ENCODE data around the gene SACM1L. TPM values are rescaled to one million over a fixed set of nuclear protein-coding genes. Genes with fewer than 3 reads are reported as not detected.

The SACM1L gene
- total and polyA plus RNA-seq, 2 of the 4 experiments (the other 2 are of a cell fraction), result 19.0 to 40.9 TPM

DNA sequence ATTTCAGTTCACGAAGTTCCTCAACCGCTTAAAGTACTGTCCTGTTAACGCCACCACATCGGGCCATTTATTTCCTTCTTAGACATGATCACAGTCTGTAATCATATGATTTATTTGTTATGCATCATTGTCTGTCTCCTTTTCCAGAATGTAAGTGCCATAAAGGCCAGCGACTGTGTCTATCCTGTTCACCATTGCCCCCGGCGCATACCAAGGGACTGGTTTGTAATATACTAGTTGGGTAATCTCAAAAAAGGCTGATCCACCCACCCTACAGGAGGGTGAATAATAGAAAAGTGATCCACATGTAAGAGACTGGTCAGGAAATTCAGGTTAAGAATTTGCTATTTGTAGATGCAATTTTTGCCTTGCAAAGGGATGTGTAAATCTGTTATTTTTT is 65.3 kb downstream of the SACM1L start:
- H2BK5ac ChIP-seq (ENCODE audit: low read depth, low read length, poor library complexity, severe bottlenecking), result no peak overlapping the region
- H2BK15ac ChIP-seq (ENCODE audit: low read depth, low read length), result no peak overlapping the region
- no peak overlapping the region for H4K91ac ChIP-seq (ENCODE audit: insufficient read depth, low read depth, low read length)
- H3K18ac ChIP-seq (ENCODE audit: low read depth, low read length), result no peak overlapping the region
- H3K56ac ChIP-seq (ENCODE audit: extremely low read depth, insufficient read depth, low read length), result no peak overlapping the region
- ChIA-PET POLR2A (ENCODE audit: unreplicated experiment) (no interaction called here), CTCF (no interaction called here)
- no peak overlapping the region for H3K23ac ChIP-seq (ENCODE audit: low read depth, low read length)
- no peak for DNase-seq
- H3K36me3 ChIP-seq (ENCODE audit: control insufficient read depth, insufficient read depth, low read length), result no peaks in the 10 kb centered on the region
- no peaks in the 10 kb centered on the region for H4K20me1 ChIP-seq (ENCODE audit: insufficient read depth, low read length)
- H3K27ac ChIP-seq (ENCODE audit: insufficient read depth, low read length), result no peak overlapping the region
- no CpG with 5 or more reads among the region's 7 CpGs for WGBS, 2 experiments (ENCODE audit: extremely low coverage in 2 of 2, insufficient read length in 1 of 2)
- H3K9me3 ChIP-seq (ENCODE audit: control insufficient read depth, insufficient read depth, low read length), result no peaks in the 10 kb centered on the region
- peaks cover 7% of the 10 kb centered on the region for H3K27me3 ChIP-seq (ENCODE audit: control insufficient read depth, insufficient read depth, low read length)
- no peak overlapping the region for H2AK5ac ChIP-seq (ENCODE audit: low read depth, low read length)
- TF ChIP-seq, protein P1, sequence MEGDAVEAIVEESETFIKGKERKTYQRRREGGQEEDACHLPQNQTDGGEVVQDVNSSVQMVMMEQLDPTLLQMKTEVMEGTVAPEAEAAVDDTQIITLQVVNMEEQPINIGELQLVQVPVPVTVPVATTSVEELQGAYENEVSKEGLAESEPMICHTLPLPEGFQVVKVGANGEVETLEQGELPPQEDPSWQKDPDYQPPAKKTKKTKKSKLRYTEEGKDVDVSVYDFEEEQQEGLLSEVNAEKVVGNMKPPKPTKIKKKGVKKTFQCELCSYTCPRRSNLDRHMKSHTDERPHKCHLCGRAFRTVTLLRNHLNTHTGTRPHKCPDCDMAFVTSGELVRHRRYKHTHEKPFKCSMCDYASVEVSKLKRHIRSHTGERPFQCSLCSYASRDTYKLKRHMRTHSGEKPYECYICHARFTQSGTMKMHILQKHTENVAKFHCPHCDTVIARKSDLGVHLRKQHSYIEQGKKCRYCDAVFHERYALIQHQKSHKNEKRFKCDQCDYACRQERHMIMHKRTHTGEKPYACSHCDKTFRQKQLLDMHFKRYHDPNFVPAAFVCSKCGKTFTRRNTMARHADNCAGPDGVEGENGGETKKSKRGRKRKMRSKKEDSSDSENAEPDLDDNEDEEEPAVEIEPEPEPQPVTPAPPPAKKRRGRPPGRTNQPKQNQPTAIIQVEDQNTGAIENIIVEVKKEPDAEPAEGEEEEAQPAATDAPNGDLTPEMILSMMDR (conservative IDR thresholded peaks at IDR 0.05; ENCODE audit: low read depth, low read length), result no peak
- TF ChIP-seq RAD21 (IDR thresholded peaks at IDR 0.05; ENCODE audit: low read length) (no peak), MAZ (IDR thresholded peaks at IDR 0.05; ENCODE audit: borderline replicate concordance, low read depth, low read length) (no peak), BHLHE40 (IDR thresholded peaks at IDR 0.05; ENCODE audit: low read depth, low read length) (no peak), MAFK (IDR thresholded peaks at IDR 0.05; ENCODE audit: low read depth, low read length) (no peak), POLR2A (IDR thresholded peaks at IDR 0.05; ENCODE audit: low read depth, low read length) (no peak), RFX5 (IDR thresholded peaks at IDR 0.05; ENCODE audit: low read depth, low read length) (no peak), NFE2L2 (IDR thresholded peaks at IDR 0.05; ENCODE audit: low read depth, low read length) (no peak), CEBPB (IDR thresholded peaks at IDR 0.05; ENCODE audit: low read depth, low read length) (no peak), MXI1 (IDR thresholded peaks at IDR 0.05; ENCODE audit: borderline replicate concordance, low read depth, low read length) (no peak), CHD1 (IDR thresholded peaks at IDR 0.05; ENCODE audit: low read depth, low read length) (no peak)
- TF ChIP-seq, protein P2, sequence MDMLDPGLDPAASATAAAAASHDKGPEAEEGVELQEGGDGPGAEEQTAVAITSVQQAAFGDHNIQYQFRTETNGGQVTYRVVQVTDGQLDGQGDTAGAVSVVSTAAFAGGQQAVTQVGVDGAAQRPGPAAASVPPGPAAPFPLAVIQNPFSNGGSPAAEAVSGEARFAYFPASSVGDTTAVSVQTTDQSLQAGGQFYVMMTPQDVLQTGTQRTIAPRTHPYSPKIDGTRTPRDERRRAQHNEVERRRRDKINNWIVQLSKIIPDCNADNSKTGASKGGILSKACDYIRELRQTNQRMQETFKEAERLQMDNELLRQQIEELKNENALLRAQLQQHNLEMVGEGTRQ (IDR thresholded peaks at IDR 0.05; ENCODE audit: low read depth, low read length), result no peak
- TF ChIP-seq, protein P3, sequence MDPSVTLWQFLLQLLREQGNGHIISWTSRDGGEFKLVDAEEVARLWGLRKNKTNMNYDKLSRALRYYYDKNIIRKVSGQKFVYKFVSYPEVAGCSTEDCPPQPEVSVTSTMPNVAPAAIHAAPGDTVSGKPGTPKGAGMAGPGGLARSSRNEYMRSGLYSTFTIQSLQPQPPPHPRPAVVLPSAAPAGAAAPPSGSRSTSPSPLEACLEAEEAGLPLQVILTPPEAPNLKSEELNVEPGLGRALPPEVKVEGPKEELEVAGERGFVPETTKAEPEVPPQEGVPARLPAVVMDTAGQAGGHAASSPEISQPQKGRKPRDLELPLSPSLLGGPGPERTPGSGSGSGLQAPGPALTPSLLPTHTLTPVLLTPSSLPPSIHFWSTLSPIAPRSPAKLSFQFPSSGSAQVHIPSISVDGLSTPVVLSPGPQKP (IDR thresholded peaks at IDR 0.05; ENCODE audit: borderline replicate concordance, low read depth, low read length), result no peak
- peaks cover 3% of the 10 kb centered on the region; the same call in 1 of the 2 replicates for H3K9me1 ChIP-seq (ENCODE audit: insufficient read depth, low read length)
- H3K4ac ChIP-seq (ENCODE audit: low read depth, low read length), result no peak overlapping the region
- H3K4me3 ChIP-seq (ENCODE audit: insufficient read depth, low read depth, low read length), result no peak overlapping the region
- no peak overlapping the region for H3K14ac ChIP-seq (replicated peaks; ENCODE audit: low read depth, low read length)
- dilution Hi-C loops (cut with HindIII; ENCODE audit: low sequenced_read_pairs, unreplicated experiment) (no loop called here), in situ Hi-C loops (cut with MboI; ENCODE audit: low sequenced_read_pairs) (no loop called here), intact Hi-C loops (cut with micrococcal nuclease) (no loop called here)
- no peak overlapping the region for H4K5ac ChIP-seq (ENCODE audit: low read depth, low read length)
- no peak overlapping the region for H4K8ac ChIP-seq (ENCODE audit: low read depth in 2 of 2, low read length in 2 of 2)
- no peak overlapping the region for H3K4me2 ChIP-seq (ENCODE audit: low read depth, low read length)
- no peak overlapping the region for H2BK120ac ChIP-seq (ENCODE audit: low read depth, low read length)
- H3K79me1 ChIP-seq (ENCODE audit: low read depth in 1 of 2, low read length in 2 of 2), result no peaks in the 10 kb centered on the region
- no peak for ATAC-seq (ENCODE audit: low read depth)
- H3K9ac ChIP-seq (ENCODE audit: low read depth, low read length), result no peak overlapping the region
- H2AK9ac ChIP-seq (replicated peaks; ENCODE audit: low read depth, low read length, poor library complexity), result no peak overlapping the region
- no TSS peak for BruUV-seq (replicated peaks)
- no peak overlapping the region for H2BK20ac ChIP-seq (ENCODE audit: low read depth, low read length)
- H2AFZ ChIP-seq (replicated peaks; ENCODE audit: low read length, poor library complexity), result no peak overlapping the region
- no peaks in the 10 kb centered on the region for H3K4me1 ChIP-seq (ENCODE audit: control insufficient read depth, insufficient read depth, low read length)

All from IMR-90 (cell line).